Lower lobe of right lung (tissue), 2 donors: ENCODE results near the gene STPG4. TPM values are rescaled to one million over a fixed set of nuclear protein-coding genes. Genes with fewer than 3 reads are reported as not detected.
A peak's percentile ranks its signal among the peaks of the same experiment; 100 is the strongest.
"Not testable (repeated sequence)": the region's sequence is repeated elsewhere in the genome, so short reads cannot be mapped to it uniquely, and the experiment has no call there.

Experiments
- ATAC-seq, 2 donors: fragments of 200-7000 bp; cut with Tn5 transposase; one replicate each; pipeline ENCODE4 v1.9.1; 2020 to 2022; ENCODE audit warnings: mild to moderate bottlenecking in 2 of 2, moderate library complexity in 2 of 2
- DNase-seq: peaks from one replicate; pipeline ENCODE4 v3.0.0-alpha.2; 2020
- H3K27ac ChIP-seq: fragments of 200-600 bp; one replicate; pipeline ENCODE4 v1.8.0; 2022
- H3K27me3 ChIP-seq: fragments of 200-600 bp; one replicate; pipeline ENCODE4 v1.8.0; 2022; ENCODE audit warnings: low read depth
- H3K36me3 ChIP-seq: fragments of 200-600 bp; one replicate; pipeline ENCODE4 v1.8.0; 2022; ENCODE audit warnings: mild to moderate bottlenecking
- H3K4me1 ChIP-seq: fragments of 200-600 bp; one replicate; pipeline ENCODE4 v1.8.0; 2022
- H3K4me3 ChIP-seq: fragments of 200-600 bp; one replicate; pipeline ENCODE4 v1.8.0; 2022; ENCODE audit warnings: mild to moderate bottlenecking
- H3K9me3 ChIP-seq: fragments of 200-600 bp; one replicate; pipeline ENCODE4 v1.8.0; 2022
- intact Hi-C: fragments of 100-400 bp; cut with DNase I; formaldehyde crosslinking; loops from one replicate; pipeline ENCODE4 v1.11.0; 2022
- total RNA-seq: library from RNA; stranded (reverse); fragmentation: NEBNext Ultra II Directional; extraction: Animal tissue kit (Norgen Biotek cat#: 25700); gene quantifications from one replicate; pipeline ENCODE4 v1.2.1, GENCODE V29; 2021
- TF ChIP-seq, protein P1 (sequence below): fragments of 200-600 bp; IDR thresholded peaks from one replicate; pipeline ENCODE4 v1.8.0; 2022; ENCODE audit warnings: antibody characterized with exemption, mild to moderate bottlenecking
- donor health status: DM: no; HTN: yes; CAD: no; lungs with severe emphysema.

Gene STPG4
- total RNA-seq, 1 donor from 2014 or later, result 0.77 TPM

GRCh38 chr2:47190188-47190881 lies 35.2 kb upstream of the STPG4 start:
- no peak overlapping the region for H3K27ac ChIP-seq
- no peaks in the 10 kb centered on the region for H3K9me3 ChIP-seq
- H3K36me3 ChIP-seq, result no peaks in the 10 kb centered on the region
- peaks cover 24% of the 10 kb centered on the region for H3K4me1 ChIP-seq
- no peak overlapping the region for H3K4me3 ChIP-seq
- TF ChIP-seq, protein P1, sequence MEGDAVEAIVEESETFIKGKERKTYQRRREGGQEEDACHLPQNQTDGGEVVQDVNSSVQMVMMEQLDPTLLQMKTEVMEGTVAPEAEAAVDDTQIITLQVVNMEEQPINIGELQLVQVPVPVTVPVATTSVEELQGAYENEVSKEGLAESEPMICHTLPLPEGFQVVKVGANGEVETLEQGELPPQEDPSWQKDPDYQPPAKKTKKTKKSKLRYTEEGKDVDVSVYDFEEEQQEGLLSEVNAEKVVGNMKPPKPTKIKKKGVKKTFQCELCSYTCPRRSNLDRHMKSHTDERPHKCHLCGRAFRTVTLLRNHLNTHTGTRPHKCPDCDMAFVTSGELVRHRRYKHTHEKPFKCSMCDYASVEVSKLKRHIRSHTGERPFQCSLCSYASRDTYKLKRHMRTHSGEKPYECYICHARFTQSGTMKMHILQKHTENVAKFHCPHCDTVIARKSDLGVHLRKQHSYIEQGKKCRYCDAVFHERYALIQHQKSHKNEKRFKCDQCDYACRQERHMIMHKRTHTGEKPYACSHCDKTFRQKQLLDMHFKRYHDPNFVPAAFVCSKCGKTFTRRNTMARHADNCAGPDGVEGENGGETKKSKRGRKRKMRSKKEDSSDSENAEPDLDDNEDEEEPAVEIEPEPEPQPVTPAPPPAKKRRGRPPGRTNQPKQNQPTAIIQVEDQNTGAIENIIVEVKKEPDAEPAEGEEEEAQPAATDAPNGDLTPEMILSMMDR, result no peak
- ATAC-seq (peak in 1 of 2 donors; percentile 9), DNase-seq (no peak)
- intact Hi-C loops, result no loop called here
- no peaks in the 10 kb centered on the region for H3K27me3 ChIP-seq

DNA sequence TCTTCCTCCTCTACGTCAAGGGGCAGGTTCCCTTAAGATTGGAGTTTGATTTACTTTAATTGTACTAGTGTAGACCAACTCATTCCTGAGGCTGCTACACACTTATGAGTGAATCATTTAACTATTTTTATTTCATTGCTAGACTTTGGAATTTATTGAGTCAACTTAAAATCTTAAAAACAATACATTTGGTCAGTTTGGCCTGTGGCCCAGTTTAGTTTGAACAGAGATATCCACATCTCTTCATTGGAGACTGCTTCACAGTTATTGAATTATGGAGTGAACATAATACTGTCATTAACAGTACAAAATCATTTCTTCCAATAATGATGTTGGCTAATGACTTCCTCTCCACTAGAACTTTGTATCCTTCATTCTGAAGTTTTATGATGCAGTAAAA lies 34.5 kb upstream of the STPG4 start:
- Histone ChIP-seq H3K27ac (no peak overlapping the region), H3K36me3 (no peaks in the 10 kb centered on the region), H3K9me3 (no peaks in the 10 kb centered on the region), H3K27me3 (no peaks in the 10 kb centered on the region), H3K4me3 (no peak overlapping the region), H3K4me1 (peaks cover 24% of the 10 kb centered on the region)
- TF ChIP-seq, protein P1, result no peak
- ATAC-seq, result no peak
- no peak for DNase-seq
- intact Hi-C loops, result no loop called here

DNA sequence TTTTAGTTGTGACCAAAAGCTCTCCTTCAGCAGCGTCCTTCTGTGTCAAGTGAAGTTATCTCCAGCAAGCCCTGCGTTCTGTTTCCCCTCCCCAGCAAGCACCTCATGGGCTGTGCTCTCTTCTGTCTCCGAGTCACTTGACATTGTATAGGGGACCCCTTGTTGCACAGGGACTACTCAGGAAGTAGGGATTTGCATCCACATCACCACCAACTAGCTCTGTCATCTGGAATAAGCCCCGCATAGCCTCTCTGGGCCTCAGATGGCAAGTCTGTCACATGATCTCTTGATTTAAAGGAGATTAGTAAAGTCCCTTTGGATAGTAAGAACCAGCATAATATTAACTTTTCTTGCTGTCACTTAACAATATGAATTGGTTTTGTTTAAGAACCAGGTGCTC lies 32.0 kb upstream of the STPG4 start:
- intact Hi-C loops, result no loop called here
- peaks cover 7% of the 10 kb centered on the region for H3K4me1 ChIP-seq
- DNase-seq, result no peak

GRCh38 chr2:47186351-47186750 lies 31.2 kb upstream of the STPG4 start:
- Histone ChIP-seq H3K27ac (no peak overlapping the region), H3K4me1 (peaks cover 4% of the 10 kb centered on the region), H3K27me3 (no peaks in the 10 kb centered on the region), H3K36me3 (no peaks in the 10 kb centered on the region), H3K4me3 (no peak overlapping the region), H3K9me3 (no peaks in the 10 kb centered on the region)
- ATAC-seq (no peak), DNase-seq (no peak)
- TF ChIP-seq, protein P1, result no peak
- intact Hi-C loops, result no loop called here

More for the DNA sequence above, 32.0 kb upstream of the STPG4 start:
- no peak for ATAC-seq
- Histone ChIP-seq H3K27me3 (no peaks in the 10 kb centered on the region), H3K4me3 (no peak overlapping the region), H3K9me3 (no peaks in the 10 kb centered on the region), H3K36me3 (no peaks in the 10 kb centered on the region), H3K27ac (no peak overlapping the region)
- TF ChIP-seq, protein P1, result no peak

DNA sequence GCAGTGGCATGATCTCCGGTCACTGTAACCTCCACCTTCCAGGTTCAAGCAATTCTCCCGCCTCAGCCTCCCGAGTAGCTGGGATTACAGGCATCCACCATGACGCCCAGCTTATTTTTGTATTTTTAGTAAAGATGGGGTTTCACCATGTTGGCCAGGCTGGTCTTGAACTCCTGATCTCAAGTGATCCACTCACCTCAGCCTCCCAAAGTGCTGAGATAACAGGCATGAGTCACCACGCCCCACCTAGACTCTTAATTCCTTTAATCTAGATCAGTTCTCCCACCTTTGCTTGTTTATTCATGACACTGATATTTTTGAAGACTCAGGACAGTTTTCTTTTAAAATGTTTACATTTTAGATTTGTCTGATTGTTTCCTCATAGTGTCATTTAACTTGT lies 30.0 kb upstream of the STPG4 start:
- DNase-seq, H3K4me3 ChIP-seq, H3K4me1 ChIP-seq, H3K36me3 ChIP-seq, intact Hi-C loops, ATAC-seq, H3K27ac ChIP-seq, H3K9me3 ChIP-seq, H3K27me3 ChIP-seq: not testable (repeated sequence)

DNA sequence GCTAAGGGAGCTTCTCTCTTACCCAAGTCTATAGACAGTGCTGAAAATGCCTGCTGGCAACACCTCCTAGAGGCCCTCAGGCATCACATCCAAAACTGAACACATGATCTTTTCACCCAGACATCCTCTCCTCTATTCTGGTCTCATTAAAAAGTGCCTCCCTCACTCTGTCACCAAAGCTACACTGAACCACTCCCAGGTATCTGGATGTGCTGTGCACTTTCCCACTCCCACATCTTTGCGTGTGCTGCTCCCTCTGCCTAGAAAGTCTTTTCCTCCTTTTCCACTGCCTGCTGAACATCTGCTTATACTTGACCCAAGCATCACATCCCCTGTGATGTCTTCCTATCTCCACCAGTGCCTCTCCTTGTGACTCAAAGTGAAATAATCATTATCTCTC lies 26.1 kb upstream of the STPG4 start:
- Histone ChIP-seq H3K36me3 (no peaks in the 10 kb centered on the region), H3K27ac (no peak overlapping the region), H3K9me3 (no peaks in the 10 kb centered on the region), H3K4me1 (no peaks in the 10 kb centered on the region), H3K27me3 (no peaks in the 10 kb centered on the region), H3K4me3 (no peak overlapping the region)
- ATAC-seq (no peak), DNase-seq (no peak)
- intact Hi-C loops, result no loop called here
- TF ChIP-seq, protein P1, result no peak
